Measurements from ENCODE around the gene LPO. TPM values are rescaled to one million over a fixed set of nuclear protein-coding genes. Genes with fewer than 3 reads are reported as not detected.

Gene LPO
- polyA plus RNA-seq, 3 donors = 0.07 to 1.3 TPM; not detected in 1

DNA sequence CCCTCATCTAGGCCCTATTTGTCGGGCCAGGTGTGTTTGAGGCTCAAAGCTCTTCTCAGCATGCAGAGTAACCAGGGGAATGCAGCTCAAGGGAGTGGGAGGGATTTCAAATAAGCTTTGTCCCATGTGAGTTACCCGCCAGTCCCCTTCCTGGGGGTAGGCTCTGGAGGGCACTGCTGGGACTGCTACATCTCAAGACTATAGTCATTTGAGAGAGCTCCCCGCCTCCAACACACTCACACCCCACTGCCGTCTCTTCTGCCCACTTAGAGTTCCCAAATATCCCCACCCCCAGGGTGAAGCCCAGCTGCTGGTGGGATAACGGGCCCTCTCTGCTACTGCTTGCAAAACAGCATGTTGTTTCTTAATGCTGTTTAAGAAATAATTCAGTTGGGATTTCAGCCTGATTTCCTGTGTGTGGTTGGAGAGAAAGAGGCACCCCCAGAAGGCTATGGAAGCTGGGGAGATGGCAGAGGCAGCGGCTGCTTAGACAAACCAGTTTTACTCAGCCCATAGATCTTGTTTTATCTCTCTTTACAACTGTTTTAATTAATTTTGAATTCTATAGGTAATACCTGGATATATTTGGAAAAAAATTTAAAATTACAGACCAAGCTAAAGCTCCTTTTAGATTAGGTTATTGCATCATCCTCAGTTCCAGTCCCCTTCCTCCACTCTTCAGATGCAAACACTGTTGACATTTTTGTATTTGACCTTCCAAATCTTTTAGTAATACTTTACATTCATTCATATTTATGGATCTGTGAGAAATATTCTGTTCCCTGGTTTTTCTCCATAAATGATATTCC lies 46.4 kb downstream of the LPO start:
- no peak overlapping the region for H3K27ac ChIP-seq (ENCODE audit: low read depth, low read length)
- WGBS, 3 donors = 27 to 58% (median 31%) methylated on average over 6 of the region's 6 CpGs

DNA sequence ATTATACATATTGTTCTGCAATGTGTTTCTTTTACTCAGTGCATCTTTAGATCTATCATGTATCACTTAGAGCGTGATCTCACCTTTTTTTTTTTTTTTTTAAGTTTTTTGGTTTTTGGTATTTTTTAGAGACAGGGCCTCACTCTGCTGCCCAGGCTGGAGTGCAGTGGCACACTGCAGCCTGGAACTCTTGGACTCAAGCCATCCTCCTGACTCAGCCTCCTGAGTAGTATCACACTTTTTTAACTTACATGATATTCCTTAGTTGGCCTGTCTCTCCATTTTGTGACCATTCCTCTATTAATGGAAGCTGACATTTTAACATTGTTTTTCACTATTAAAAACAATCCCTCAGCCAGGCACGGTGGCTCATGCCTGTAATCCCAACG lies 47.0 kb downstream of the LPO start:
- 84 to 97% (median 84%) methylated on average over 3 of the region's 3 CpGs for WGBS, 3 donors
- H3K27ac ChIP-seq (ENCODE audit: low read depth, low read length) = no peak overlapping the region

DNA sequence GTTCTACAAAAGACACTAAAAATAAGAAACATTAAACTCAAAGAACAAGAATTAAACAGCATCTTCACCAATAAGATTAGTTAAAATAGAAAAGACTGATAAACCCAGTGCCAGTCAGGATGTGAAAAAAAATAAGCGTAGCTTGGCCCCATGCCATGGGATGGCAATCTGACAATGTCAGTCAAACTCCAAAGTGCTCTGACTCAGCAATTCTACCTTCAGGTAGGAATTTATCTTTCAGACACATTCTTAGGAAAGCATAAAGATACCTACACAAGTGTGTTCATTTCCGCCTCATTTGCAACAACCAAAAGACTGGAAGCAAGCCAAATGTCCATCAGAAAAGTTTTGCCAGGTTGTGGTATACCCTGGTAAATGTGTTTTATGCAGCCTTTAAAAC lies 51.5 kb downstream of the LPO start:
- WGBS, 3 donors = 22 to 37% (median 28%) methylated on average over 2 of the region's 2 CpGs
- H3K27ac ChIP-seq (ENCODE audit: low read depth, low read length) = no peak overlapping the region

DNA sequence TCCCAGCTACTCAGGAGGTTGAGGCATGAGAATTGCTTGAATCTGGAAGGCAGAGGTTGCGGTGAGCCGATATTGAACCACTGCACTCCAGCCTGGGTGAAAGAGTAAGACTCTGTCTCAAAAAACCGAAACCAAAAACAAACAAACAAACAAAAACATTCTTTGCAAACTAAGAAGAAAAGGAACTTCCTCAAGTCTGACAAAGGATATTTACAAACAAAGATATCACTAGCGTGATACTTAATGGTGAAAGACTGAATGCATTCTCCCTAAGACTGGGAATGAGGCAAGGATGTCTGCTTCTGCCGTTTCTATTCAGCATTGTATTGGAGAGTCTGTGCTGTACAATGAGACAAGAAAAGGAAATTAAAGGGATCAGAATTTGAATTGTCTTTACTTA lies 52.9 kb downstream of the LPO start:
- no peak overlapping the region for H3K27ac ChIP-seq (ENCODE audit: low read depth, low read length)
- 64 to 75% (median 69%) methylated on average over 5 of the region's 5 CpGs for WGBS, 3 donors

DNA sequence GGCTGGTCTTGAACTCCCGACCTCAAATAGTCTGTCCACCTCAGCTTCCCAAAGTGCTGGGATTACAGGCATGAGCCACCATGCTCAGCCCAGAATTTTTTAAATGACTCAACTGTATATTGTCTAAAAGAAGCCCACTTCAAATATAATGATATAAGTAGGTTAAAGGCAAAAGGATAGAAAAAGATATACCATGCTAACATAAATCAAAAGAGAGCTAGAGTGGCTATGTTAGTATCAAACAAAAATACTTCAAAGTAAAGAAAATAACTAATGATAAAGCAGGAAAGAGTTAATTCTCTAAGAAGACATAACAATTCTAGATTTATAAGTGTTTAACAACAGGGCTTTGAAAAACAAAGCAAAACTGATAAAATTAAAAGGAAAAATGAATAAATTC lies 55.6 kb downstream of the LPO start:
- 86 to 93% (median 92%) methylated on average over 1 of the region's 1 CpG for WGBS, 3 donors
- no peak overlapping the region for H3K27ac ChIP-seq (ENCODE audit: low read depth, low read length)

DNA sequence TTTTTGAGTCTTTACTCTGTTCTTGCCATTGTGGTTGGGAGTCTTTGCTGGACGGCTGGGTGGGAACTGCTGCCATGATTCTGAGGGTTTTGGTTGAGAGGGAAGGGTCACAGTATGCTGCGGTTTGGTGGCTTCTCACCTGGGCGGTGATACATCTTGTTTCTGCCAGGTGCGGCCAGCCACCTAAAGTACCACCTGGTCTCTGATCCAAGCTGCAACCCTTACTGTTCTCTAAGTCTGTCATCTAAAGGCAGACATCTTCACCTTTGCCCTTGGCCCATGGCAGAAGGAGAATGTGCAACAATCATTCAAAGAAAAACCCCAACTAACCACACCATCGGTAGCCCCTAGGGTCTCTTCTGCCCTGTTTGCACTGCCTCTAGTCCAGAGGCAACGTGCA lies 62.0 kb downstream of the LPO start:
- no peak overlapping the region for H3K27ac ChIP-seq (ENCODE audit: low read depth, low read length)
- whole genome bisulfite sequencing, 3 donors = 86% methylated on average over 6 of the region's 6 CpGs

DNA sequence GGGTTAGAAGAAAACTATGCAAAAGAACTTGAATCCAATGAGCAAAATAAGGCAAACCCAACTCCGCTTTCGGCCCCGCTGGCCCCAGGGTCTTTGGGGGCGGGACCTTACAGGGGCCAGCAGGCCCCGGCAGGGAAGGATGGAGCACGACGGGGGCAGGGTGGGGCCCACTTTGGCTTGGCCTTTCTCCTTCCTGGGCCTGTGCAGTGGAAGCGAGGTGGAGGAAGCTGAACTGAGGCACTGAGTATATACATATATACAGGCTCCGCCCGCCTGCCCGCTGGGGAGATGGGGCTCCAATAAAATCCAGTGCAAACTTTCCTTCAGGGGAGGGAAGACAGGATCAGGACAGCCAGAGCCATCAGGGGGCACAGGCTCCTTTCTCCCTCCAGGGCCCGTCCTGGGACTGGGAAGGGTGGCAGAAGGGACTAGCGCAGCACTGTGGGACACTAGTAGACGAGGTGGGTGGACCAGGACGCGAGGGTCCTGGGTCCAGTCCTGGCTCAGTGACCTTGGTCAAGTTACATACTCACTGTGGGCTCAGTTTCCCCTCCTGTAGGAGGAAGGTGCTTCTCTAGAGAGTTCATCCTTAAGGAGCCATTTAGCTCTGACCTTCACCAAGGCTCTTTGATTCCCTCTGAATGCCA lies 63.2 kb downstream of the LPO start:
- no peak overlapping the region for H3K27ac ChIP-seq (ENCODE audit: low read depth, low read length)
- WGBS, 3 donors = 78 to 81% (median 80%) methylated on average over 14 to 16 of the region's 16 CpGs

DNA sequence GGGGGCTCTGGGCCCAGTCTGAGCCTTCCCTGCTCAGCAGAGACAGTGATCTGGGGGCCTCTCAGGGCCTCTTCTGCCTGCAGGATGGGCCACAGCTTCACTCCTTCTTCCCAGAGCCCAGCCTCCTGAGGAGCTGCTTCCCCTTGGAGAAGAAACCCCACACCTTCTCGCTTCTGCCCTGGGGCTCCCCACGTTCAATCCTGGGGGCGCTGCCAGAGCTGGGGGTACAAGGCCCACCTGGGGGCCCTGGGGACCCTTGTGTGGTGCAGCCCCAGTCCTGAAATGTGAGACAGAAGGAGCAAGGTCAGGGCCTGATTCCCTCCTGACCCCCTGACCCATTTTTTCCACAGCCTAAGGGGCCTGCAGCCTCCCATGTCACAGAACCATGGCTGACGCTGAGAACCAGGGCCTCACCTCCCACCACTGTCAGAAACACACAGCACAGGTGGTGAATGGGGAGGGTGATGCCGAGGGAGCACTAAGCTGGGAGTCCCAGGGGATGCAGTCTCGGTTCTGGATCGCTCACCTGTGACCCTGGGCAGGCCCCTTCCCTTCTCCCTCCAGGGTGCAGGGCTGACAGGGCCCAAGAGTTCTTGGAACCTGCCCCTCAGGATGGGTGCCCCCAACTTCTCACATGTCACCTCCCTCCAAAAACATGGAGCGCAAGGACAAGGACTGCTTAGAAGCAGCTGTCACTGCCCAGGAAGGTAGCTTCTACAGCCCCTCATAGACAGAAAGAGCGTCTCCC lies 64.0 kb downstream of the LPO start:
- WGBS, 3 donors = 84 to 92% (median 88%) methylated on average over 9 of the region's 9 CpGs
- no peak overlapping the region for H3K27ac ChIP-seq (ENCODE audit: low read depth, low read length)

DNA sequence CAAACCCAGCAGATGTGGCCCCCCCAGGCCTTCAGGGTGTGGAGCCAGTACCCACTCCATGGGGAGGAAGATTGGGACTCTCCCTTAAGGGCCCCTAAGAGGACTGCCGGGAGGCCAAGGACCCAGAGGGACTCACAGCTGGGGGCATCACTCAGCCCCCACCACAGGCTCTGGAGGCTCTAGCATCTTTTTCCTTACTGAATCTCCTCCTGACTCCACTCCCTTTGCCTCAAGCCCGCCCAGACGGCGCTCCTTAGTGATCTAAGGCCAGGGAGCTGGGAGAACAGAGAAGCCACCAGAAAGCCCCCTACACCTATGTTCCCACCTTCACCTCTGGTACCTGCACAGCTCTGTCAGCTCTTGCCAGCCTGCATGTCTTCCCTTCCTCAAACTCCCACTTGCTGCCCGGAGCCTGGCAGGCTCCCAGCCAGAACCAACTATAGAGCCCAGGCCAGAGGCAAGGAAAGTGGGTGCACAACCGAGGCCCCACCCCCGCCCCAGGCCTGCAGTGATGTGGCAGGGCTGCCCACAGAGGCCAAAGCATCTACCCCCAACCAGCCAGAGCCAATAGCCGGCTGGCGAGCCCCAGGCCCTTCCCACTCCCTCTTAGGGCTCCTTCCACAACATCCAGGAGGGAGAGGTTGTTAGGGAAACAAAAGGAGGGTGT lies 64.7 kb downstream of the LPO start:
- 79 to 88% (median 79%) methylated on average over 9 of the region's 9 CpGs for WGBS, 3 donors
- no peak overlapping the region for H3K27ac ChIP-seq (ENCODE audit: low read depth, low read length)

DNA sequence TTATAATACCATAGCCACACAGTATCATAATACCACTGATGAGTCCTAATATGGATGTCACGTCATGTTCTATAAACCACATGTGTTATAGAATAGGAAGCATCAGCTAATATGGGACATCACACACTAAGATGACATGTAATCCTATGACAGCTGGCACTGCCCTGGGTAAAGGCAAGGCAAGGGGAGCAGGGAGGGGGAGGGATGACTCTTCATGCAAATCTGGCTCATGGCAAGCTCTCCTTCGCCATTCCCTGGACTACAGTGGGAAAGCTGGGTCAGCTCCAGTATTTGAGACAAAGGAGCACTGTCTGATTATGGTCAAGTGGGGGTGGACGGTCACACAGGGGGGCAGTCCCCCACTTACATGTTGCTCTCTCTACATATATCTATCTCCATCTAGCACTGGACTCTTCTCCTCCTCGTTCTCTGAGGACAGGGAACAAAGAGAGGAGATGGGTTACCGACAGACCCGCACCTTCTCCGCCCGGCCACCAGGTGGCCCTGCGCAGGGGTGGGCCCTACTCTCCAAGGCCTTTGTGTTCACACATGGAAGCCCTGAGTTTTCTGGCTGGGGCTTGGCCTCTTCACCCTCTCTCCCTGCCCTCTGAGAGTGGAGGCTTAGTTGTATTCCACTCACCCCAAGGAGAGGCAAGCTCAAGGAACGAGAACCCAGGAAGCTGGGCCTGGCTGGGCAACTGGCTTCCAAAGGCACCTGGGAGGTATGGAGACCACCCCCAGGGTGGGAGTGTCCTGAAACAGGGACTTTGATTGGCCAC lies 65.8 kb downstream of the LPO start:
- H3K27ac ChIP-seq (ENCODE audit: low read depth, low read length) = no peak overlapping the region
- 41 to 46% (median 42%) methylated on average over 10 of the region's 10 CpGs for WGBS, 3 donors

DNA sequence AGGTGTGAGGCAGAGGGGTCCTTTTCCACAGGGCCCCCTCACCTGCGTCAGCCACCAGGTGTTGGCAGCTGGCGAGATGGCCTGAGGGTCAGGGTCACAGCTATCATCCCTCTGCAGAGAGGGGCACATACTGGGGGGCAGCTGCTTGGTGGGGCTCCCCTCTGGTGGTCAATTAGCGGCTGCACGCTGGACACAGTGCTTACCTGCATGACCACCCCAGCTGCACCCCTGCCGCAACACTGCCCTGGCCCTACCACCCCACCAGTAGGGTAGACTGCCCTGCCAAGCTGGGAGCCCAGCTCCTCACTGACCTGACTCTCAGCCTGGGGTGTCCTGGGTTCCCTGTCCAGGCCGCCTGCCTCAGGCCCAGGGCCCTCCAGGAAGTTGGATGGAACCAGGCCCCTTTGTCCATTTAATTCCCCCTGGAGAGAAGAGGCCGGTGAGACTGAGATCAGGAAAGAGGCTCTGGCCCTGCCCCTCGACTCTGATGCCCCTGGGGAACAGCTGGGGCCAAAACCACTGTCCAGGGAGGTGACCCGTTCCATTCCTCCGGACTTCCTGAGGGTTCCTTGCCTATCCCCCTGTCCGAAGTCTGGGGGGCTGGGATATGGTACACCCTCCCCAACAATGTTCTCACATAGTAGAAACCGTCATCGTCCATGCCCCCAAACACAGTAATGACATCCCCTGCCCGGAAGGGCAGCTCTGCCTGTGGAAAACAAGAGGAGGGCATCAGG lies 66.5 kb downstream of the LPO start:
- WGBS, 3 donors = 75 to 84% (median 81%) methylated on average over 14 of the region's 14 CpGs
- no peak overlapping the region for H3K27ac ChIP-seq (ENCODE audit: low read depth, low read length)

DNA sequence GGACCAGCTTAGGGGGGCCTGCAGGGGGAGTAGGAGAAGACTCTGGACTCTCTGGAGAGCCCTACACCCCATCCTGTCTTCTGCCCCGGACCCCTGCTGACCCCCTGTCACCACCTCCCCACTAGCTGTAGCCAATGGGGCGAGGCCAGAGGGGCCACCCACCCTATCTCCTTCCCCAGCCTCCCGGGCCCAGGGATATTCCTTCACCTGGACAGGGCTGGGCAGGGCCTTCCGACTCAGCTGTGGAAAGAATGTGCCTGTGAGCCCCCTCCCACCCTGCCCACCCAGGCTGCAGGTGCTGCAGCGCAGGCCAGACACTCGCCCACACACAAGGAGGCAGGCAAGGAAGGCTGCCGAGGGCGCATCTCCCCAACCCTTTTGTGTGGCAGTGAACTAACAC lies 67.2 kb downstream of the LPO start:
- H3K27ac ChIP-seq (ENCODE audit: low read depth, low read length) = no peak overlapping the region
- WGBS, 3 donors = 81 to 88% (median 83%) methylated on average over 8 of the region's 8 CpGs

DNA sequence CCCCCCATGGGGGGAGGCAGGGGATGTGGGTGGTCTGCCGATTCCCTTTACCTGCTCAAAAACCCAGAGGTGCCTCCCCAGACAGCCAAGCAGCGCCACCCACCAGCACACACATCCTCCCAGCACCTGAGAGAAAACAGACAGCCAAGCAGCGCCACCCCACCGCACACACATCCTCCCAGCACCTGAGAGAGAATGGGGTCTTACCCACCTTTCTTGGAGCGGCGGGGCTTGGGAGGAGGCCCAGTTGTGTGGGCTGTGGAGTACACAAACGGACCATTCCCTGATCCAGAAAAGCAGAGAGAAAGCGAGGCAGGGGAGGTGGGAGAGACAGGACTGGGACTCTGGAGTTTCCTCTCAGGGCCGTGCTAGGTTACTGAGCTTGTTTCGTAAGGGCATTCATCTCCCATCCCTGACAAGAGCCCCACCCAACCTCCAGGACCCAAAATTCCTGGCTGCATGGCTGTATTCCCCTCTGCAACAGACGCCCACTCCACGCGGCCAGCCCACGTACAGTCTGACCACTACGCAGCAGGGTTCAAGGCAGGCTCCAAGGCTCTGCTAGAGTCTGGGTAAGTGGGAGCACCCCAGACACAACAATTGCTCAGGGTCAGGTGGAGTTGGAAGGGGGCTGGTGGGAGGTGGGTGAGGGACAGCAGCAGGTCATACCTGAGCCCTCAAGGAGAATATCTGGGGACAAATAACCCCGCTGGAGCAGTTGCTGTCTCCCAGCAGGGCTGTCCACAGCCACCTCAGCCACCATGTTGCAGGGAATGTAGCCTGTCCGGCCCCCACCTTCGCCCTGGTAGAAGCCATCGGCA lies 68.0 kb downstream of the LPO start:
- no peak overlapping the region for H3K27ac ChIP-seq (ENCODE audit: low read depth, low read length)
- WGBS, 3 donors = 82 to 88% (median 84%) methylated on average over 19 of the region's 19 CpGs

DNA sequence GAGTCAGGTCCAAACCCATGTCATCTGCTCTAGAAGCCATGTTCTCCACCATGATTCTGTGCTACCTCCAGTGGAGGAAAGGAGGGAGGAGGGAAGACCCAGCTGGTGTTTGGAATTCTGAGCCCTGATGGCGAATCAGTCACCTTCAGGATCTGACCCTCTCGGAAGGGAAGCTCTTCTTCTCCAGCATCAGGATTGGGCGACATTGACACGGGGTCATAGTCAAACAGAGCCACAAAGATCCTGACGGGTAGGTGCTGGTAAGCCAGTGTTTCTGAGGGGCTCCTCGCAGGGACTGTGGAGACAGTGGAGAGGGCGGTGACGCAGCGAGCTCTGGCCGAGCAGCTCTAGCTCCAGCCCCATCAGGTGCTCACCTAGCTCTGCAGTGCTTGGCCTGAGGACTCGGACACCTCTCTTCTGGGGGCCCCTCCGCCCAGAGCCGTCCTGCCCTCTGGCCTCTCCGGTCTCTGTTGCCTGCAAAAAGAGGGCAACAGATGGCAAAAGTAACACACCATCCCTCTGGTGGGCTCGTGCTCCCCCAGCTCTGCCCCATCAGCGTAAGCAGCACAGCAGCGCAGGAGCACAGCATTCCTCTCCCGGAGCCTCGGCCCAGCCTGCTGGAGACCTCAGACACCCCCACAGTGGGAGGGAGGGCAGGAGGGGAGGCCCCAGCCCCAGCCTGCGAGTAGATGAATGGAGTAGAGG lies 69.2 kb downstream of the LPO start:
- 81 to 88% (median 87%) methylated on average over 20 of the region's 20 CpGs for WGBS, 3 donors
- H3K27ac ChIP-seq (ENCODE audit: low read depth, low read length) = no peak overlapping the region

DNA sequence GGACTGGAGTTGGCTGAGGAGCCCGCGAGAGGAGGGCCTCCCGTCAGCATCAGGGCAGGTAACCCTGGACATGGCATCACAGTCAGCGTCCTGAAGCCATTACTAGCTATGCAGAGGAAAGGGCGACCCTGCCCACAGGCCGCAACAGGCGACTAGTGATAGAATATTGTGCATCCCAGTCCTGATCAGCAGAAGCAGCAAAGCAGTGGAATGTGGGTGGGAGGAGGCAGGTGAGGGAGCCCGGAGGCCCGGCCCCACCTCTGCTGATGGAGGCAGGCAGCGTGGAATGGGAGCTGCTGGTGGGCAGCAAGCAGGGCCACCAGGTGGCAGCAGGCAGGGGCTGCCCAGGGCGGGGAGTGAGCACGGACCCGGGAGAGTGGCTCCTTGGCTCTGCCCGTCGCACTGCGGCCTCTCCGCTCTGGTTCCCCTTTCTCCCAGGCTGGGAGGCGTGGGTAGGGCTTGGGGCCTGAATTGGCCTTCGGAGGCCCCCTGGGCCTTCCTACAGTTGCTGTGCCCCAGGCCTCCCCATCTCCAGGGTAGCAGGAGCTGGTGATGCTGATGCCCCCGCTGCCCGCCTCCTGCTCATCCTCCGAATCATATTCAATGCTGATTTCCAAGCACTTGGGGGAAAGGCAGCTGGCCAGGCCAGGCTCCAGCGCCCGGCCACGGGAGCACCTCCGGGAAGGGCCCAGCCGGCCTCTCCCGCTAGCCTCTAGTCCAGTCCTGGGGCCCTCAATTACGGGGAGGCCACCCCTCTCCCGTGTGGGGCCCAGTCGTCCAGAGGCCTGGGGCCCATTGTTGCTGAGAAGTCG lies 70.0 kb downstream of the LPO start:
- WGBS, 3 donors = 68 to 72% (median 69%) methylated on average over 28 to 32 of the region's 32 CpGs
- H3K27ac ChIP-seq (ENCODE audit: low read depth, low read length) = no peak overlapping the region
